GM13976 (cell line): ENCODE results near the gene ARHGAP6.

Experiments
- DNase-seq: peaks from one replicate; pipeline ENCODE4 v3.0.0; 2012; ENCODE audit warnings: low spot score
- in situ Hi-C: fragments of 300-500 bp; cut with MboI; formaldehyde crosslinking; loops from one replicate; pipeline ENCODE4 v1.12.0; 2022; ENCODE audit warnings: low sequenced_read_pairs, mixed read lengths, inconsistent platforms; ENCODE audit not compliant: unreplicated experiment
- TF ChIP-seq, protein P1 (sequence below): IDR thresholded peaks from 2 replicates; pipeline ENCODE4 v1.5.1; 2012; ENCODE audit warnings: borderline replicate concordance, mild to moderate bottlenecking; ENCODE audit not compliant: insufficient read depth; ENCODE audit errors: extremely low read depth, missing control alignments, control extremely low read depth

Gene ARHGAP6

DNA sequence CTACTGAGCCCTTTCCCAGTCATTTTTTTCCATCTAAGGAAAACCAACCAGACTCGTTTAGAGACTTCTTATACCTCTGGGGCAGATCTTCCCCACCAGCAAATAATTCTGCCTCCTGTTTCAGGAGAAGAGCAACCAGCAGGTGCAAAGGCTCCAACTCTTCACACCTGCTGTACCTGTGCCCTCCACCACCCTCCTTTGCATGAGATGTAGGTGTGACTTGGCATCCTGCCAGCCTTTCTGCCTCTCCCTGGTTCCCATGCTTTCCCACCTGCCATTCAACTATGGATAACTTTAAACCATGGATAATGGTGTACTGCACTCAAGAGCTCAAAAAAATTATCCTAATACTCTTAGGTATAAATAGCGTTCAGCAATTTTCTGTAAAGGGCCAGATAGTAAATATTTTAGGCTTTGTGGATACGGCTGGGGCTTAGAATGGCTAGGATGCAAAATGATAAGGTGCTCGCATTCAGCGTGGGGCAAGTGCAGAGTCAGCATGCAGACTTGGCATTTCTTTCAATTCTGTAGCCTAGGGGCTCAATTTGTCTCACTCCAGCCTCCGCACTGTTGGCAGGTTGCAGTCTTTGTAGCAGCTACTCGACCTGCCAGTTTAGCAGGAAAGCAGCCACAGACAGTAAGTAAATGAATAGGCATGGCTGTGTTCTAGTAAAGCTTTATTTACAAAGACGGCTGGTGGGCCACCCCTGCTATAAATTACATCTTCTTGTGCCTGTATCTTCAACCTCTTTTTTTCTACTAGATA, 474.8 kb downstream of the ARHGAP6 start:
- no peak for DNase-seq
- in situ Hi-C loops = no loop called here
- TF ChIP-seq, protein P1, sequence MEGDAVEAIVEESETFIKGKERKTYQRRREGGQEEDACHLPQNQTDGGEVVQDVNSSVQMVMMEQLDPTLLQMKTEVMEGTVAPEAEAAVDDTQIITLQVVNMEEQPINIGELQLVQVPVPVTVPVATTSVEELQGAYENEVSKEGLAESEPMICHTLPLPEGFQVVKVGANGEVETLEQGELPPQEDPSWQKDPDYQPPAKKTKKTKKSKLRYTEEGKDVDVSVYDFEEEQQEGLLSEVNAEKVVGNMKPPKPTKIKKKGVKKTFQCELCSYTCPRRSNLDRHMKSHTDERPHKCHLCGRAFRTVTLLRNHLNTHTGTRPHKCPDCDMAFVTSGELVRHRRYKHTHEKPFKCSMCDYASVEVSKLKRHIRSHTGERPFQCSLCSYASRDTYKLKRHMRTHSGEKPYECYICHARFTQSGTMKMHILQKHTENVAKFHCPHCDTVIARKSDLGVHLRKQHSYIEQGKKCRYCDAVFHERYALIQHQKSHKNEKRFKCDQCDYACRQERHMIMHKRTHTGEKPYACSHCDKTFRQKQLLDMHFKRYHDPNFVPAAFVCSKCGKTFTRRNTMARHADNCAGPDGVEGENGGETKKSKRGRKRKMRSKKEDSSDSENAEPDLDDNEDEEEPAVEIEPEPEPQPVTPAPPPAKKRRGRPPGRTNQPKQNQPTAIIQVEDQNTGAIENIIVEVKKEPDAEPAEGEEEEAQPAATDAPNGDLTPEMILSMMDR = no peak

GRCh38 chrX:11189097-11189496, 476.6 kb downstream of the ARHGAP6 start:
- no peak for DNase-seq
- TF ChIP-seq, protein P1 = no peak
- in situ Hi-C loops = no loop called here

- TF ChIP-seq, protein P1 = no peak
- DNase-seq = no peak
- in situ Hi-C loops = no loop called here
Observed at GRCh38 chrX:11188664-11189063, 477.1 kb downstream of the ARHGAP6 start.

DNA sequence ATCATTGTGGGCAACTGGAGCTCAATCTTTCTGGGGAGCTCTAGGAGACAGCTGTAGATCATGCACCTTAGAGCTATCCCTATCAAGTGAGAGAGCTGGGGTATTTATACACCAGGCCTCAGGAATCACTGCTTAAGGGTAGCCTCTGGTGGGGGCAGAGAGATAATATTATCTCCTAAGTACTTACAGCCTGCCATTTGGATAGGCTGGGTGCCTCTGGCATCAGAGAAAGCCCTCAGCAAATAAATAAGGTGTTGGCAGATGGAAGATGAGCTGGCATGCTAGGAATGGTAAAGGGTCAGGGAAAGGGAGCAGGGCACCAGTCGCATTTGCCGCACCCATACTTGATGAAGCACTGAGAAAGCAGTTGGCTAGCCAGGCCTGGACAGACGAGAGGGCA, 478.7 kb downstream of the ARHGAP6 start:
- no peak for DNase-seq
- in situ Hi-C loops = no loop called here
- TF ChIP-seq, protein P1 = no peak

DNA sequence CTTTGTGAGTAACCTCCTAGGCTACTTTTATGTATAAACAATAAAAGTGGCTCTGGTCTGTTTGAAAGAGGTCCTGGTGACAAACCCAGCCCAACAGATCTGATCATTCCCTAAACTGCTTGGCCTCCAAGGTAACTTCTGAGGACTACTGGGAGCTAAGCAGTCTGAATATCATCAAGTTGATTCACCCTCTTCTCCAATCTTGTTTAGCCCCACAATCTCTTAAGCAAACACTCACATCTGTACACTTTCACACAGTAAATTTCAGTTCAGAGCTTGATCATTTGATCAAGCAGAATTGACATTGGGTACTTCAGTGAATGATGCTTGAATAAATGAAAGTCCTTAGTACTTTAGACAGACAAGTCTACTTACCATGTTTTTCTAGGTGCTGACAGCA, 479.9 kb downstream of the ARHGAP6 start:
- in situ Hi-C loops = no loop called here
- TF ChIP-seq, protein P1 = no peak
- no peak for DNase-seq

DNA sequence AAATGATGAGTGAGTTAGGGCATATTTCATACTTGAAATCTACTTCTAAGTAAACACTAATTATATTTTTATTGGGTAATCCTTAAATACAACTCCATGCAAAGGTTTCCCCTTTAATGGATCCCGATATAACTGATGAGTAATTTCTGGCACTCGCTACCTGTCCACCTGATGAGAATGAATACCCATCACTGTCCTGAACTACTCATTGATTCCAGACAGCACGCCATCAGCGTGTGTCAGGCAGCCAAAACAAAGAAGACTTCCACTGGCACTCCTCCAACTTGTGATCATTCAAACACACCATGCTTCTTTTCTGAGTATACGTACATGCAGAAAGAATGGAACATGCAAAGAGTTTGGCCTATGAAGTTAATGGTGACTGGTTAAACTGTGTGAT, 485.1 kb downstream of the ARHGAP6 start:
- no peak for DNase-seq

More for the DNA sequence above, 485.1 kb downstream of the ARHGAP6 start:
- TF ChIP-seq, protein P1 = no peak
- in situ Hi-C loops = no loop called here
